A549 (cell line): Measurements from ENCODE around the gene SLC2A1.

Source experiments
- CTCF ChIP-seq: fragments of >200 bp; sonication (Bioruptor Twin); formaldehyde crosslinking; IDR thresholded peaks from 3 replicates; pipeline ENCODE4 v1.5.1; 2016
- EP300 ChIP-seq, 2 experiments: fragments of >200 bp; sonication (Bioruptor Twin); formaldehyde crosslinking; IDR thresholded peaks; 2 replicates in 1 of 2; 3 replicates in 1 of 2; pipeline ENCODE4 v1.6.1; 2016 to 2017
- MYC ChIP-seq: IDR thresholded peaks from 2 replicates; pipeline ENCODE4 v1.6.1; 2012; ENCODE audit warnings: mild to moderate bottlenecking, inconsistent platforms, low read length, improper control_type of control experiment, borderline replicate concordance
- POLR2A ChIP-seq: IDR thresholded peaks from 2 replicates; pipeline ENCODE4 v1.6.1; 2012; ENCODE audit warnings: mild to moderate bottlenecking, low read length
- TF ChIP-seq, protein P1 (sequence below): IDR thresholded peaks from 2 replicates; pipeline ENCODE4 v1.6.1; 2012

- TF ChIP-seq CTCF (no peak), EP300 (IDR thresholded peaks at IDR 0.05) (peak in 1 of 2 experiments; percentile 52; a peak in 1 of 5 replicates), POLR2A (no peak), MYC (0 out of 2 replicates have a peak, but pooled peaks have one; percentile 44)
- TF ChIP-seq, protein P1, sequence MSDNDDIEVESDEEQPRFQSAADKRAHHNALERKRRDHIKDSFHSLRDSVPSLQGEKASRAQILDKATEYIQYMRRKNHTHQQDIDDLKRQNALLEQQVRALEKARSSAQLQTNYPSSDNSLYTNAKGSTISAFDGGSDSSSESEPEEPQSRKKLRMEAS, result peak; percentile 82
Measured at GRCh38 chr1:42966688-42967612, 8.3 kb upstream of the SLC2A1 start.
